ENCODE results near the gene TSN.
A peak's percentile ranks its signal among the peaks of the same experiment; 100 is the strongest.
"Not testable (repeated sequence)": the region's sequence is repeated elsewhere in the genome, so short reads cannot be mapped to it uniquely, and the experiment has no call there.

Gene TSN

DNA sequence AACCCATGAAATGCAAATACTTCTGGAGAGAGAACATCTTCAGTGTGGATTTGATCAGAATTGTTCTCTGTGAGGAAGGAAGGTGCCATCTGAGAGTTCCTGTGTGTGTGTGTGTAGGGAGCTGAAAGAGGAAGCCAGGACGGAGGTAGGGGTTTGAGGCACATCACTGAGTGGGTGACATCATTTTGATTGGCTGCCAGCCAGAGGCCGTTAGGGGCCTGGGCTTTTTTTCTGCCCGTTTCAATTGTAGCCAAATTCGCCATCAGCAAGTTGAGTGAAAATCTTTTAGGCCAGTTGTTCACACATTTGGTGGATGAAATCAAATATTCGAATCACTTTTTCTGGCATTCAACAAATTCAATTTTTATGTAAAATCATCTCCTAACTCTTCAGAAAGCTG, 48.9 kb downstream of the TSN start:
- peak; percentile 31 for DNase-seq

DNA sequence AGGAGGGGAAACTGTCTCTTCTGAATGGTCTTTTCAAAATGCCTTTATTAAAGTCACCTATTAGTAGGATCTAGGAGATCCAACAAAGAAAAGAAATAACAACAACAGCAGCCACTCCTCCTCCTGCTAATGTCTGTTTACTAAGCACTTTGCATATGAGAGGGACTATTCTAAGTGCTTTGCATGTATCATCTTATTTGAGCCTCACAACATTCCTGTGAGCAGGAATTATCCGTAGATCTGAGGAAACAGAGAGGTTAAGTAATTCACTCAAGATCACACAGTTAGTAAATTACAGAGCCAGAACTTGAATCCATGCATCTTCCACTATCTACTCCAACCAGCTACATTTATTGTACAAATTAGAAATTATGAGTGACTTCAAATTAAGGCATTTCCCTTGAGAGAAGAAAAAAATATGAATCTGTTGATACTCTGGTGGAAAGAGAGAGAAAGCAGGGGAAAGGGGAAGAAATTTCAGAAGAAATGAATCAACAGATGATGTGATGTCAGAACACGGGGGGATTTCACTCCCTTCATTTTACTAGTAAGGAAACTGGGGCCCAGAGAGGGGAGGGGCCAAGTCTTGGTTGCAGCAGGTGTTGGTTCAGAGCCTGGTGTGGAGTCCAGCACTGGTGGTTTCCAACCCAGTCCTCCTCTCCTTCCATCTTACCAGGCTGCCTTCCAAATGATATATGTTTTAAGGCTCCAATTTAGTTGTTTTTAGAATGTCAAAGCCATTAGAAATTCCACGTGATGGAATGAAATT, 49.7 kb downstream of the TSN start:
- no peak for DNase-seq

DNA sequence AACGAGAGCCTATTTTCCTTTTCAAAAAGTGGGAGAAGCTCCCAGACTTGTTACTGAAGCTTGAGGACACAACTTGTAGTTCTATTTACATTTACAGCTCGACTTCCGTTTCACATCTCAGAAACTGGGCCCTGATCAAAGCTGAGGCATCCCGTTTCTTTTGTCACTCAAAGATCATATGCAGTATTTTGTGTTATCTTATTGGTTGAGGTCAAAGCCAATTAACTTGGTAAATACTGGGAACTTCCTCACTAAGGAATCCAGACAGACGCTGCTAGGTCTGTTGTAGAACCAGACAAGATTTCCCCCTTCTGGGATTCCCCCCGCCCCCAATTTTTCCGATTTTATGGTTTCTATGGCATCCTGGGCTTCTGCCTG, 50.3 kb downstream of the TSN start:
- DNase-seq: no peak

DNA sequence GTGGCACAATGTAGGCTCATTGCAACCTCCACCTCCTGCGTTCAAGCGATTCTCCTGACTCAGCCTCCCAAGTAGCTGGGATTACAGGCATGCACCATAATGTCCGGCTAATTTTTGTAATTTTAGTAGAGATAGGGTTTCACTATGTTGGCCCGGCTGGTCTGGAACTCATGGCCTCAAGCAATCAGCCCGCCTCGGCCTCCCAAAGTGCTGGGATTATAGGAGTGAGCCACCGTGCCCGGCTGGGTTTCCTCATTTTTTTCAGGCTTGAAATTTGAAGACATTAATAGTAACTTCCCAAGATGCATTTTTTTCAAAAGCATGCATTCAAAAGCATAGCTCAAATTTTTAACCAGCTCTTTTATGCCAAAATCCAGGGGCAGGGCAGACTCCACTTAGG, 52.3 kb downstream of the TSN start:
- not testable (repeated sequence) for DNase-seq

DNA sequence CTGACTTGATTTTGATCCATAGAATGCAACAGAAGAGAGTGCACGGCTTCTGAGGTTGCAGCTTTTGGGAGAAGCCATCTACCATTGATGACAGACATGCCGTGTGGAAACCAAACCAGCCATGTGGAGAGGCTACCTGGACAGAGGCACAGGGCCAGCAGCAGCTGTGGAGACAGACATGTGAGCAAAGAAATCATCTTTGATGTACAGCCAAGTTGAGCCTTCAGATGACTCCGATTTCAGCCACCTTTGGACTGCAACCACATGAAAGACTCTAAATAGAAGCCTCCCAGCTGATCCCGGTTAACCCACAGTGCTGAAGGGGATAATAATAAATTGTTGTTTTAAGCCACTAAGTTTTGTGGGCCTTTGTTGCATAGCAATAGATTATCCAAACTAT, 54.2 kb downstream of the TSN start:
- DNase-seq: no peak

DNA sequence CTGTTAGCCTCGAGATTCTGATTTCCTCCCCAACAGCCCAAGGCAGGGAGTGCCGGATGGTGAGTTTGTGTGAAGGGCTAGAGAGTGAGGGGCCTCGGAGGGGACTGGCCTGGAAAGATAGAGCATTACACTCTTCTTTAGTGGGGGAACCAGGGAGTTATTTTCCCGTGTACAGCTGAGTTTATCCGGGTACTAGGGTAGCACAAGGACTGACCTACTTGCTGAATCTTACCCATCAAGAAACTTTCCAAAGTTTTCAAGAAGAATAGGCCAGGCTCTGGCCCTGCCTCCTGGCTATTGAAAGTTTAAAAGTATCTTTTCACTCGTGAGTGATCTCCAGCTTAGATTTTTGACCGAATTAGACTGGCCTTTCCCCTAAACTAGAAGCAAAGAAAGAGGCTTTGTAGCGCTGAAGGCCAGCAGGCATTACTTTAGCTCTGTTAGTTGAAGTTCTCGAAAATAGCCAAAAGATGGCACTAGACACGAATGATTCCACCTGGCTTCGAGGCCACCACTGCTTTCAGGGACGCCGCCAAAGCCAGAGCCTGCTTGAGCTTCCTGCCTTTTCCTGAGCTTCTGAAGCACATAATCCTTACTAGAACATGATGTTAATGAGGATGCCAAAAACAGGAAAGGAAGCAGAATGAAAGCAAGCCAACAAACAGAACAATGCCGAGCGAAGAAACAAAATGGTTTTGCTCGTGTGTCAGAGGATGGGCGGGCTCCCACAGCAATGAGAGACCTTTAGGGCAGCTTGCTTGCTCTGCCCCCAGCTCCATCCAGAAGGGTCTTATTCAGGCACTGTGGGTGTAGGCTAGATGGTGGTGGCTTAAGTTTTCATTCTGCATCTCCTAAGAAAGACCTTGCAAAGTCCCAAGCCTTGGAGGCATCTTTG, 55.8 kb downstream of the TSN start:
- DNase-seq: no peak

DNA sequence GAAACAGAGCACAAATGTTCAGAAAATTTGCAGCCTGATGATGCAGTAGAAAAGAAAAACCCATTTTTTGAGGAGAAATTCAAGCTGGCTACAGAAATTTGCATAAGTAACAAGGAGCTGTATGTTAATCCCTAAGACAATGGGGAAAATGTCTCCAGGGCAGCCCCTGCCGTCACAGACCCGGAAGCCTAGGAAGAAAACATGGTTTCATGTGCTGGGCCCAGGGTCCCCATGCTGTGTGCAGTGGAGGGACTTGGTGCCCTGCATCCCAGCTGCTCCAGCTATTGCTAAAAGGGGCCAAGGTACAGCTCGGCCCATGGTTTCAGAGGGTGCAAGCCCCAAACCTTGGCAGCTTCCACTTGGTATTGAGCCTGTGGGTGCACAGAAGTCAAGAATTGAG, 57.6 kb downstream of the TSN start:
- not testable (repeated sequence) for DNase-seq

DNA sequence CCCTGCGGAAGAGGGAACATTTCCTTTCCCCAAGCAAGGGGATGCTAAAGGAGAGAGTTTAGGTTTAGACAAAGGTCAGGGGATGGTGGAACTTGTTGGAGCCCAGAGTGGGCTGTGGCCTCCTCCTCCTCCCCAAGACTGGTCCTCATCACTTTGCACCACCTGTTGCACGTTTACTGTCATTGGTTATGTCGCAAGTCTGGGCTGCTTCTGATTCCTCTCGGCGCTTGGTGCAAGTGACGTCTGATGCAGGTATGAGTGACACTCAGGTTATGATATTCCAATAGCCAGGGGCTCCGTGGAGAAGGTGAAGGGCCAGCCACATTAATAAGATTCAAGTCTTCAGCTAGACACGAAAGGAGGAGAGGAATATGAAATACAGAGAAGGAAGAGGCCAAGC, 59.8 kb downstream of the TSN start:
- no peak for DNase-seq

DNA sequence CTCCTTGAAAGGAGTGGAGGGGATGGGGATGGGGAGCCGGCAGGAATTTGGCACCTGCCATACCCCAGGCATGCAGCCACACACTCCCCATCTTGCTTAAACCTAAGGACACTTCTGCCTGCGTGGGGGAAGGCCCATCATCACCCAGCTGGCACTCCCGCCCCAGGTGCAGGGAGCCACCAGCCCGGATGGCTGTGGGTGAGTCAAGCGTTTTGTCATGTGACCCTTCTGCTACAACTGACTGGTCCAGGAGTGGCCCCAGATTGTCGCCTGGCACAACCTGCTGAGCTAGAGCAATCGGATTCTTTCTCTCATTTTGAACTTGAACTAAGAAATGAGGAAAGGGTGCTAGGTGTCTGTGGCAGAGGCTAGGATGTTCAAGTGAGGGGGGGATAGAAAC, 61.3 kb downstream of the TSN start:
- no peak for DNase-seq

DNA sequence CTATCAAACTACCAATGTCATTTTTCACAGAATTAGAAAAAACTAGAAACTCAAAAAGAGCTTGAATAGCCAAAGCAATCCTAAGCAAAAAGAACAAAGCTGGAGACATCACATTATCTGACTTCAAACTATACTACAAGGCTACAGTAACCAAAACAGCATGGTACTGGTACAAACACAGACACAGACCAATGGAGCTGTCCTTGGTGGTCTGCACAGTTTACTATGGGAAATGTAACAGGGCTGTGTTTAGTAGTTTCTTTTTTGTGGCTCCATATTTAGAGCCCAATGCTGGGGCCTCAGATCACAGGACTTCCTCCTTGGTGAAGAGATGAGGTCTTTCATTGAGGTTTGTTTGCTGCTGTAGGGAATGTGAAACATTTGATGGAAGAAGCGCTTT, 61.9 kb downstream of the TSN start:
- DNase-seq: not testable (repeated sequence)

Measured in SIG-M5 (cell line).